ENCODE data around the gene OSBPL8. TPM values are rescaled to one million over a fixed set of nuclear protein-coding genes. Genes with fewer than 3 reads are reported as not detected.

The OSBPL8 gene
- total and polyA plus RNA-seq, 9 of the 15 experiments (the other 6 are each of a cell fraction or from before 2014, with no cell fraction given), result 17.4 to 82.7 (median 42.8) TPM

DNA sequence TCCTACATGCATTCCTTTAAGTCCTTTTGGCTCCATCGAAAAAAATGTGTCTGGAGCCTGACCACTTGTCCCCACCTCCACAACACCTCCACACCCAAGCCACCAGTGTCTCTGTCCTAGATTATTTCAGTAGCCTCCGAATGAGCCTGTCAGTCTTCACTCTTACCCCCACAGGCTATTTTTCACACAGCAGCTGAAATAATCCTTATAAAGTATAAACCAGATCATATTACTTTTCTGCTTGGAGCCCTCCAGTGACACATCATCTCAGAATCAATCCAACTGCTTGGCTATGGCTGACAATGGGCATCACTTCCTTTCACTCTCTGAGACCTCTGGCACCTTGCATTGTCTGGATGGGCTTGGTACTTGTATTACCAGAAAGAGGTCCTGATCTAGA is 256.2 kb downstream of the OSBPL8 start:
- DNase-seq (ENCODE audit: extremely low read depth in 1 of 4, low spot score in 3 of 4) (no peak), ATAC-seq (no peak), FAIRE-seq (no peak)
- CTCF ChIA-PET (ENCODE audit: low intra/inter-chr PET ratio), result no interaction called here
- no peak for TF ChIP-seq ZNF551 (CRISPR knock-in tag; IDR thresholded peaks at IDR 0.05)
- TF ChIP-seq RNF219 (CRISPR knock-in tag; IDR thresholded peaks at IDR 0.05), result no peak
- no peak for TF ChIP-seq ZNF253 (CRISPR knock-in tag; conservative IDR thresholded peaks at IDR 0.05)
- no peak for TF ChIP-seq LCOR (CRISPR knock-in tag; IDR thresholded peaks at IDR 0.05)
- TF ChIP-seq ZZZ3 (IDR thresholded peaks at IDR 0.05), result no peak
- no peak for TF ChIP-seq MCM5 (IDR thresholded peaks at IDR 0.05; ENCODE audit: low read depth)
- no peak for TF ChIP-seq RUNX1 (IDR thresholded peaks at IDR 0.05; ENCODE audit: low read depth)
- TF ChIP-seq GATAD2B (IDR thresholded peaks at IDR 0.05; ENCODE audit: borderline replicate concordance), result no peak
- TF ChIP-seq PHB2 (IDR thresholded peaks at IDR 0.05; ENCODE audit: low read depth), result no peak
- no peak for TF ChIP-seq BRD9 (IDR thresholded peaks at IDR 0.05; ENCODE audit: low read depth, partially characterized antibody)
- TF ChIP-seq ZFPM2 (CRISPR knock-in tag; IDR thresholded peaks at IDR 0.05), result no peak
- no peak for TF ChIP-seq HMGN3 (IDR thresholded peaks at IDR 0.05; ENCODE audit: borderline replicate concordance, extremely low read depth, insufficient read length, low read depth, low read length)
- TF ChIP-seq DLX4 (CRISPR knock-in tag; IDR thresholded peaks at IDR 0.05), result no peak
- no peak for TF ChIP-seq ZBTB43 (CRISPR knock-in tag; IDR thresholded peaks at IDR 0.05)
- intact Hi-C loops (cut with micrococcal nuclease) (no loop called here), in situ Hi-C loops (cut with MboI) (no loop called here)
- no peak overlapping the region for H3K27ac ChIP-seq (ENCODE audit: extremely low read depth, low read depth, low read length)
- BruUV-seq (replicated peaks), result no TSS peak
- H4K20me1 ChIP-seq (replicated peaks; ENCODE audit: control insufficient read depth, insufficient read depth, low read length), result no peaks in the 10 kb centered on the region
- no peak overlapping the region for H3K4me2 ChIP-seq (ENCODE audit: insufficient read depth, low read length)
- WGBS (ENCODE audit: insufficient coverage, low coverage, missing lambda C conversion rate), result 13% methylated on average over 2 of the region's 2 CpGs
- POLR2A ChIA-PET, result interaction anchor here (0.6 kb wide), 1 partner anchor 33 kb away, joined by 3 read pairs; no protein-coding TSS in a partner anchor
- no peaks in the 10 kb centered on the region for H3K27me3 ChIP-seq (ENCODE audit: control insufficient read depth in 2 of 2, insufficient read depth in 2 of 2, low read length in 2 of 2)
- no peak overlapping the region for H2AFZ ChIP-seq (ENCODE audit: low read depth, low read length)
- H3K4me3 ChIP-seq, result no peak overlapping the region
- no peaks in the 10 kb centered on the region for H3K9me1 ChIP-seq (ENCODE audit: control insufficient read depth, insufficient read depth, low read length)
- H3K9ac ChIP-seq (ENCODE audit: insufficient read depth in 1 of 2, low read depth in 2 of 2, low read length in 2 of 2), result no peak overlapping the region
- H3K9me3 ChIP-seq (replicated peaks; ENCODE audit: control insufficient read depth, insufficient read depth, low read depth, low read length), result no peaks in the 10 kb centered on the region
- peaks cover 0 to 10% of the 10 kb centered on the region in 2 experiments; a peak in 1 of 5 replicates for H3K4me1 ChIP-seq (replicated peaks in 1 of 2; ENCODE audit: control insufficient read depth in 2 of 2, insufficient read depth in 2 of 2, low read length in 2 of 2)
- H3K79me2 ChIP-seq (ENCODE audit: control insufficient read depth, insufficient read depth, low read length), result no peaks in the 10 kb centered on the region
- no peaks in the 10 kb centered on the region for H3K36me3 ChIP-seq (ENCODE audit: control insufficient read depth, insufficient read depth, low read length)
